ENCODE data around the gene AMOT. TPM values are rescaled to one million over a fixed set of nuclear protein-coding genes. Genes with fewer than 3 reads are reported as not detected.

Gene AMOT
- polyA plus RNA-seq, 1 donor from 2014 or later: 2.8 TPM

GRCh38 chrX:112832481-112833095 is 8.0 kb downstream of the AMOT start:
- Histone ChIP-seq H3K9me3 (ENCODE audit: low read length) (no peaks in the 10 kb centered on the region), H3K27ac (ENCODE audit: low read length) (no peak overlapping the region), H3K36me3 (ENCODE audit: insufficient read depth, low read length) (no peaks in the 10 kb centered on the region), H2AFZ (ENCODE audit: low read depth, low read length) (no peak overlapping the region), H4K20me1 (ENCODE audit: insufficient read depth) (no peaks in the 10 kb centered on the region), H3K4me3 (ENCODE audit: low read length) (no peak overlapping the region), H3K9me2 (ENCODE audit: insufficient read depth, low read length) (no peaks in the 10 kb centered on the region), H3K79me2 (replicated peaks; ENCODE audit: insufficient read depth, low read length) (no peaks in the 10 kb centered on the region), H3F3A (ENCODE audit: insufficient read depth, low read length, poor library complexity, severe bottlenecking) (no peaks in the 10 kb centered on the region), H3K9ac (ENCODE audit: low read length) (no peak overlapping the region), H3K4me2 (ENCODE audit: low read length) (no peak overlapping the region), H3K27me3 (ENCODE audit: insufficient read depth, low read depth, low read length) (no peaks in the 10 kb centered on the region)
- TF ChIP-seq MXI1 (conservative IDR thresholded peaks at IDR 0.05; ENCODE audit: poor library complexity, severe bottlenecking): no peak
- no peak for TF ChIP-seq REST (IDR thresholded peaks at IDR 0.05; ENCODE audit: borderline replicate concordance)
- TF ChIP-seq TAF1 (IDR thresholded peaks at IDR 0.05; ENCODE audit: low read depth): no peak
- TF ChIP-seq POLR2AphosphoS5 (IDR thresholded peaks at IDR 0.05): no peak
- TF ChIP-seq CTCF (IDR thresholded peaks at IDR 0.05; ENCODE audit: poor library complexity, severe bottlenecking): no peak
- TF ChIP-seq EZH2 (IDR thresholded peaks at IDR 0.05; ENCODE audit: borderline replicate concordance, insufficient read depth, low read length, poor library complexity, severe bottlenecking): no peak
- TF ChIP-seq SMC3 (conservative IDR thresholded peaks at IDR 0.05; ENCODE audit: poor library complexity): no peak
- TF ChIP-seq RAD21 (conservative IDR thresholded peaks at IDR 0.05): no peak
- no peak for TF ChIP-seq EP300 (conservative IDR thresholded peaks at IDR 0.05; ENCODE audit: poor library complexity, severe bottlenecking)

GRCh38 chrX:112830540-112830939 is 10.1 kb downstream of the AMOT start:
- Histone ChIP-seq H3F3A (ENCODE audit: insufficient read depth, low read length, poor library complexity, severe bottlenecking) (no peaks in the 10 kb centered on the region), H3K79me2 (replicated peaks; ENCODE audit: insufficient read depth, low read length) (no peaks in the 10 kb centered on the region), H3K9me2 (ENCODE audit: insufficient read depth, low read length) (no peaks in the 10 kb centered on the region), H3K4me3 (ENCODE audit: low read length) (no peak overlapping the region), H4K20me1 (ENCODE audit: insufficient read depth) (no peaks in the 10 kb centered on the region), H3K27ac (ENCODE audit: low read length) (no peak overlapping the region), H3K36me3 (ENCODE audit: insufficient read depth, low read length) (no peaks in the 10 kb centered on the region), H3K4me2 (ENCODE audit: low read length) (no peak overlapping the region), H3K9ac (ENCODE audit: low read length) (no peak overlapping the region), H3K9me3 (ENCODE audit: low read length) (no peaks in the 10 kb centered on the region), H3K27me3 (ENCODE audit: insufficient read depth, low read depth, low read length) (no peaks in the 10 kb centered on the region), H2AFZ (ENCODE audit: low read depth, low read length) (no peak overlapping the region)
- TF ChIP-seq SMC3 (conservative IDR thresholded peaks at IDR 0.05; ENCODE audit: poor library complexity) (no peak), CTCF (IDR thresholded peaks at IDR 0.05; ENCODE audit: poor library complexity, severe bottlenecking) (no peak), REST (IDR thresholded peaks at IDR 0.05; ENCODE audit: borderline replicate concordance) (no peak), TAF1 (IDR thresholded peaks at IDR 0.05; ENCODE audit: low read depth) (no peak), RAD21 (conservative IDR thresholded peaks at IDR 0.05) (no peak), POLR2AphosphoS5 (IDR thresholded peaks at IDR 0.05) (no peak), EZH2 (IDR thresholded peaks at IDR 0.05; ENCODE audit: borderline replicate concordance, insufficient read depth, low read length, poor library complexity, severe bottlenecking) (no peak), EP300 (conservative IDR thresholded peaks at IDR 0.05; ENCODE audit: poor library complexity, severe bottlenecking) (no peak)

Data from neural cell (in vitro differentiated cells).